SJCRH30 (cell line): Measurements from ENCODE around the gene PTH1R. TPM values are rescaled to one million over a fixed set of nuclear protein-coding genes. Genes with fewer than 3 reads are reported as not detected.

ENCODE experiments used
- DNase-seq, 2 experiments: peaks; one replicate each; pipeline ENCODE4 v3.0.0-alpha.2; 2015 to 2020
- H3K27ac ChIP-seq: fragments of 250-450 bp; sonication (Bioruptor Pico); 2 replicates; pipeline ENCODE4 v1.5.1; 2020; ENCODE audit warnings: mild to moderate bottlenecking, moderate library complexity
- H3K27me3 ChIP-seq: fragments of 250-450 bp; sonication (Bioruptor Pico); 2 replicates; pipeline ENCODE4 v1.5.1; 2020; ENCODE audit warnings: mild to moderate bottlenecking, moderate library complexity
- H3K36me3 ChIP-seq: fragments of 250-450 bp; sonication (Bioruptor Pico); 2 replicates; pipeline ENCODE4 v1.5.1; 2020; ENCODE audit warnings: mild to moderate bottlenecking, moderate library complexity
- H3K4me1 ChIP-seq: fragments of 250-450 bp; sonication (Bioruptor Pico); 2 replicates; pipeline ENCODE4 v1.5.1; 2020; ENCODE audit warnings: mild to moderate bottlenecking, moderate library complexity
- H3K4me3 ChIP-seq: fragments of 250-450 bp; sonication (Bioruptor Pico); 2 replicates; pipeline ENCODE4 v1.5.1; 2020; ENCODE audit warnings: mild to moderate bottlenecking, moderate library complexity
- H3K9me3 ChIP-seq: fragments of 250-450 bp; sonication (Bioruptor Pico); replicated peaks from 2 replicates; pipeline ENCODE4 v1.5.1; 2020; ENCODE audit warnings: mild to moderate bottlenecking, moderate library complexity
- total RNA-seq: library from RNA; depleted of rRNA; stranded (reverse); fragments of >200 nt; shearing (Covaris generic); gene quantifications from 2 replicates; pipeline ENCODE4 v1.2.3, GENCODE V29; 2014

Gene PTH1R
- total RNA-seq, 1 experiment from 2014 or later, result 6.7 TPM

DNA sequence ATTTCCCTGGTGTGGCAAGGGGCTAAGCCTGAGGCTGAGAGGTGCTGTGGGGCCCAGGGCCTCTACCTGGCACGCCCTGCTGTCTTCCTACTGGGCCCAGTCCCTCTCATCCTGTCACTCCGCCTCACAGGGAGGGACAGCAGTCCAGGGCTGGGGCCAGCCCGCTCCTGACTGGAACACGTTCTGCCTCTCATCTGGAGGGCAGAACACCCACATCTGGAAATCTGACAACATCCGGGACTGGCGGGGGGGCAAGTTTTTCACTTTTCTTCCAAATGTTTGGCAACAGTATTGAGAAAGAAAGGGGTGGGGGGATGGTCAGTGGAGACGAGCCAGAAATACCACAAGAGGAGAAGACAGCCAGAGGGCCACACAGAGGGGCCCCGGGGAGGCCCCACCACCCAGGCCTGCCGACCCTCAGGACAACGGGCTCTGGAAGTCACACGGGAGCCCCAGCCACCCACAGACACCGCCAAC is 12.5 kb upstream of the PTH1R start:
- Histone ChIP-seq H3K4me3 (no peak overlapping the region), H3K36me3 (no peaks in the 10 kb centered on the region), H3K9me3 (no peaks in the 10 kb centered on the region), H3K4me1 (no peaks in the 10 kb centered on the region), H3K27me3 (no peaks in the 10 kb centered on the region), H3K27ac (no peak overlapping the region)
- DNase-seq, result no peak

DNA sequence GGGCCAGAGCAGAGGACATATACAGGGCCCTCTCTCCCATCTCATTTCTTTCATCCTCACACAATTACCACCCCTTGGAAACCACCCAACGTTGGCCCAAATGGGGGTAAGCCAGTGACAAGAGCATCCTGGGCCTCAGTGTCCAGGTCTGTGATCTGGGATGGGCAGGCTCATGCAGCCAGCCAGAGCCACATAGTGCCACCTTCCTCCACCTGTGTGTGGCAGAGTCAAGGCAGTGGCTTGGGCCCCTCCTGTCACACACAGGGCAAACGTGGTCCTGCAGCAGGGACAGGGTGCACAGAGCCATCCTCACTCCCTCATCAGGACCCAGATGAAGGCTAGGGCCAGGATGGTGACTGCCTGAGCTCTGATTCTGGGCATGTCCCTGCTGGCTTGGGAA is 12.0 kb upstream of the PTH1R start:
- DNase-seq, result no peak
- Histone ChIP-seq H3K27me3 (no peaks in the 10 kb centered on the region), H3K4me3 (no peak overlapping the region), H3K27ac (no peak overlapping the region), H3K4me1 (no peaks in the 10 kb centered on the region), H3K9me3 (no peaks in the 10 kb centered on the region), H3K36me3 (no peaks in the 10 kb centered on the region)

DNA sequence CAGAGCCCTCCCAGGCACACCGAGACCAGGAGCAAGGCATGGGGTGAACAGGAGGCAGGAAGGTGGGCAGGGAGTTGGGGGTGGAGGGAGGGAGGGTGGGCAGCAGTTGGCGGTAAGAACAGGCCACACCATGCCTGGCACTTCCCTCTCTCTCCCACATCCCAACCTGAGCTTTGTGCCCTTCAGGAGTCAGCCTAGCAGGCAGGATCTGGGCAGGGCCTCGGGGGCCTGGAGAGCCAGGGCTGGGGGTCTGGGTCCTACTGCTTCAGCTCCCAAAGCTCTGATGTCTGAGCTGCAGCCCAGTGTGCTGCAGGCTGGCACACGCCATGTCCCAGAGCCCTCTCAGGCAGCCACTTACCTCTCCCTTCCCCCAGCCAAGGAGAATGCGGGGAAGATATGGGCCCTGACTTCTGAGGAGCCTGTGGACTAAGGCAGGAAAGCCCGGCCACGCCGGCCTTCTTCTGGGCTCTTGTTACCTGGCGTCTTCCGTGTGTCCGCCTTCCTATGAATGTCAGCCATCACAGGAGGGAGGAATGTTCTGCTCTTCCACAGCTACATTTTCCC is 11.4 kb upstream of the PTH1R start:
- Histone ChIP-seq H3K4me1 (no peaks in the 10 kb centered on the region), H3K27ac (no peak overlapping the region), H3K36me3 (no peaks in the 10 kb centered on the region), H3K4me3 (no peak overlapping the region), H3K27me3 (no peaks in the 10 kb centered on the region), H3K9me3 (no peaks in the 10 kb centered on the region)
- no peak for DNase-seq

DNA sequence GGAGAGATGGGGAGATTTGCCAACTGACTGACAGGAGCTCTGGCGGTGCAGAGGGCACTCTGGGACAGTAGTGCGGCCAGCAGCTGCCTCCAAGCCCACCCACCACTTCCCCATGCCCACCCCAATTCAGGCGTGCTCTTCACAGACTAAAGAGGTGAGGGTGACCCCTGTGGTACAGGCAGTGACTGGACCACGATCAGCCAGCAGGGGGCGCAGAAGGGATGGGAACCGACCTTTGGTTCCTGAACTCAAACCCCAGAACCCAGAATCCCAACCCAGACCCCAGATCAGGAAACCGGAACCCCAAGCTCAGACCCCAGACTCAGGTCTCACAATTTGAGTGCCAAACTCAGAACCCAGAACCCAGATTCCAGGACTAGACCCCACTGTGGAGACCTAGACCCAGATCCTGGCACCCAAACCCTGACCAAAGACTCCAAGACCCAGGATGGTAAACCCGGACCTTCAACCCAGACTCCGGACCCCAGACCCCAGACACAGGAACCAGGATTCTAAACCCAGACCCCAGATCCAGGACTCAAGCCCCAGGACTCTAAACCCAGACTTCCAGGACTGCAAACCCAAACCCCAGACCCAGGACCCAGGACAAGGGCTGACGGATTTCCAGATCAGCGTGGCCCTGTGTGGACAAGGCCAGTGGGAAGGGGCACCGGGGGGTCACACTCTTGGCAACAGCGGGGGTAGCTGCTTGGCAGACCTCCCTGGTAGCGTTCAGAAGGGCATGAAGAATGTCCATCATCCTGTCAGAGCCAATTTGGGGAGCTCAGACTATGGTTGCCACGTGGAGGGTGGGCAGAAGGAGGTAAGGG is 10.6 kb upstream of the PTH1R start:
- peak; percentile 63 to 75 for DNase-seq
- H3K4me3 ChIP-seq, result no peak overlapping the region
- no peaks in the 10 kb centered on the region for H3K36me3 ChIP-seq
- H3K4me1 ChIP-seq, result no peaks in the 10 kb centered on the region
- H3K27ac ChIP-seq, result no peak overlapping the region
- no peaks in the 10 kb centered on the region for H3K9me3 ChIP-seq
- no peaks in the 10 kb centered on the region for H3K27me3 ChIP-seq

DNA sequence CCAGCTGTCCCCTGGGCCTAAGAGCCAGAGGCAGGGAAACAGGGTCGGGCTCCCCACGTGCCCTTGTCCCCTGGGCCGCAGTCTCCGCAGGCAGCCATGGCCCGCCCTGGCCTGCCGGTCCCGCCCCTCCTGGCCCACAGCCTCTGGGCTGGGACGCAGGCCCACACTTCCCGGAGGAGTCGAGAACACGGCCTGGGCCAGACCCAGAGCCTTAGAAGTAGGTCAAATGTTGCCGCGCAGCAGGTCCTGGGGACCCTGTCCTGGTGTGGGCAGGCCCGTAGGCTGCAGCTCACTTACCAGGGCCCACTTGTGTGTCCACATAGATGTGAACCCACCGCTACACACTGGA is 10.0 kb upstream of the PTH1R start:
- Histone ChIP-seq H3K27ac (no peak overlapping the region), H3K4me3 (no peak overlapping the region), H3K4me1 (no peaks in the 10 kb centered on the region), H3K9me3 (no peaks in the 10 kb centered on the region), H3K36me3 (no peaks in the 10 kb centered on the region), H3K27me3 (no peaks in the 10 kb centered on the region)
- no peak for DNase-seq

DNA sequence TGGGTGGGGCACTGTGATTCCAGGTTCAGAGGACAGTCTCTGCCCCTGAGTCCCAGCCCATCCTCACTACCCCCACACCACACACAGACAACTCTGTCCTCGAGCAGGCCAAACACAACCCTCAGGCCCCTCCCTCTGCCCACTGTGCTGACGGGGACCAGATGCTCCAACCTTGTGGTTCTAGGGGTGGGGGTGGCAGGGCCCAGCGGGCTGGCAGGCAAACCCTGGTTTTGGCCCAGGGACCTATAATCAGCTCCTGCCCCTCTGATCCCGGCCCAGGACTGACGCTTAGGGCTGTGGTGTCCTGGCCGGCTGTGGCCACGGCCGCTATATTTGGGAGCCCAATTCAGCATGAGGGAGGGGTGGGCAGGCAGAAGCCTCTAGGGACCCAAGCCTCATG is 9.2 kb upstream of the PTH1R start:
- no peak for DNase-seq
- no peaks in the 10 kb centered on the region for H3K9me3 ChIP-seq
- no peaks in the 10 kb centered on the region for H3K27me3 ChIP-seq
- H3K27ac ChIP-seq, result no peak overlapping the region
- no peaks in the 10 kb centered on the region for H3K36me3 ChIP-seq
- no peaks in the 10 kb centered on the region for H3K4me1 ChIP-seq
- no peak overlapping the region for H3K4me3 ChIP-seq

DNA sequence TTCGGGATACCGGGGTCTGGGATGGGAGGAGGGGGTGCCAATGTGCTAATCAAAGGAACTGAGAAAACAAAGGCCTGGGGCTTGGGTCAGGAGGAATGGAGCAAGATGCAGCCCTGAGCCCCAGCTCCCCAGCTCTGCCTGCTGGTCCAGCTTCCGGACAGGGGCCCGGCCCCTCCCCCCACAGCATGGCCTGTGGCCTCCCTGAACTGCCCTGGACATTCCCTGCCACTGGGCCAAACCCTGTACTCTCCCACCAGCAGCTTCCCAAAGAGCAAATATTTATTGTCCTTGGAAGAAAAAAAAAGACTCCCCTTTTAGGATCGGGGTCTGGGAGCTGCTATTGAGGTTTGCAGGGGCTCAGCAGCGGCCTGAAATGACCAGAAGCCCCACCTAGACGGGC is 8.6 kb upstream of the PTH1R start:
- peaks cover 5% of the 10 kb centered on the region; the same call in 1 of the 2 replicates for H3K27me3 ChIP-seq
- no peaks in the 10 kb centered on the region for H3K9me3 ChIP-seq
- H3K4me3 ChIP-seq, result no peak overlapping the region
- peaks cover under 1% of the 10 kb centered on the region; the same call in 1 of the 2 replicates for H3K4me1 ChIP-seq
- no peak for DNase-seq
- no peaks in the 10 kb centered on the region for H3K36me3 ChIP-seq
- no peak overlapping the region for H3K27ac ChIP-seq

DNA sequence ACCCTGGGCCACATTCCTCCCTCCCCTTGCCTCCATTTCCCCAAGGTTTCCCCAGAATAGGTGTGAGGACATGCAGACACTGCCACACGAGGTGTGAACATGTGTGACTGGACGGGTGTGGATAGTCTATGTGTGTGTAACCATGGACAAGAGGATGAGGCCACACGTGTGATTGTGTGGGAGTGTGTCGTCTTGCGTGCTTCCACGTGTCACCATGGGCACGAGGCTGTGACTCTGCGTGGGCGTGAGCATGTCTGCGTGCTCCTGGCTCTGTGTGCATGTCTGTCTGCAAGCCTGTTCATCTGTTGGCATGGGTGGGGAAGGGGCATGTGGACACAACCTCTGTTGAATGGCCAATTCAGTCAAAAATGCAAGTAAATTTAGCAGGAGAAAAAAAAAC is 8.1 kb upstream of the PTH1R start:
- Histone ChIP-seq H3K9me3 (no peaks in the 10 kb centered on the region), H3K4me1 (peaks cover 6% of the 10 kb centered on the region; the same call in 1 of the 2 replicates), H3K4me3 (no peak overlapping the region), H3K27me3 (peaks cover 6% of the 10 kb centered on the region; the same call in 1 of the 2 replicates), H3K27ac (no peak overlapping the region), H3K36me3 (no peaks in the 10 kb centered on the region)
- DNase-seq, result no peak

DNA sequence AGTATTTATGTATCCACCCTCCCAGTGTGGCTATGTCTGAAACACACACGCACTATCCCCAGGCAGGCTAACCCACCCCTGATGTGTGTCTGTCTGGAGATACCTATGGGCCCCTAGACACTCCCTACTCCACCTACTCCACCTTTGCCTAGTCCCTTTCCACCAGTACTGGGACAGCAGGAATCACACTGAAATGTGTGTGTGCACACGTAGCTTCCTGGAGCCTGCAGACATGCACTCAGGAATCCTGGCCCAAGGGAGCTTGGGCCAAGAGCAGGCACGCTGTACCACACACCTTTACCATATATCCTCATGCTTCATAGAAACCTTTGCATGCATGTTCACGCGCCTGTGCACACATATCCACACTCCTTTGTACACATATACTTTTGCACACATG is 6.9 kb upstream of the PTH1R start:
- no peak overlapping the region for H3K27ac ChIP-seq
- no peaks in the 10 kb centered on the region for H3K9me3 ChIP-seq
- H3K4me1 ChIP-seq, result peaks cover 8% of the 10 kb centered on the region; the same call in 1 of the 2 replicates
- H3K36me3 ChIP-seq, result no peaks in the 10 kb centered on the region
- H3K27me3 ChIP-seq, result peaks cover 11% of the 10 kb centered on the region; the same call in 1 of the 2 replicates
- DNase-seq, result no peak
- H3K4me3 ChIP-seq, result no peak overlapping the region

DNA sequence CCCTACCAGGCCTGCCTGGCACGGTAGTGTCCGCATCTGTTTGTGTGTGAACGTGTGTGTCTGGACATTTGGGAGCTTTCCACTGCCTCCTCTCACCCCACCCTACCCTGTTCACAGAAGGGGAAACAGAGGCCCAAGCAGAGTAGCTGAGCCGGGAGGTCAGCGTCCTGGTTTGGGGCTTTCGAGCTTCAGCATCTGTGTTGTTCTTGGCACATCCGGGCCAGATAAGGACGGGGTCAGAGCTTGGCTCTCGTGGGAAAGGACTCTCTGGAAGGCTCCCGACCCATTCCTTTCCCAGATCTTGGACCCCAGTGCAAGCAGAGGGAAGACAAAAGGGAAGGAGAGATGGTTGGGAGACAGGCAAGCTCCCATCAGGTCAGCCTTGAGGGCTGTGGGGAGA is 6.3 kb upstream of the PTH1R start:
- no peaks in the 10 kb centered on the region for H3K9me3 ChIP-seq
- H3K27me3 ChIP-seq, result peaks cover 11% of the 10 kb centered on the region; the same call in 1 of the 2 replicates
- peaks cover 8% of the 10 kb centered on the region; the same call in 1 of the 2 replicates for H3K4me1 ChIP-seq
- no peak for DNase-seq
- no peak overlapping the region for H3K4me3 ChIP-seq
- no peaks in the 10 kb centered on the region for H3K36me3 ChIP-seq
- H3K27ac ChIP-seq, result no peak overlapping the region

DNA sequence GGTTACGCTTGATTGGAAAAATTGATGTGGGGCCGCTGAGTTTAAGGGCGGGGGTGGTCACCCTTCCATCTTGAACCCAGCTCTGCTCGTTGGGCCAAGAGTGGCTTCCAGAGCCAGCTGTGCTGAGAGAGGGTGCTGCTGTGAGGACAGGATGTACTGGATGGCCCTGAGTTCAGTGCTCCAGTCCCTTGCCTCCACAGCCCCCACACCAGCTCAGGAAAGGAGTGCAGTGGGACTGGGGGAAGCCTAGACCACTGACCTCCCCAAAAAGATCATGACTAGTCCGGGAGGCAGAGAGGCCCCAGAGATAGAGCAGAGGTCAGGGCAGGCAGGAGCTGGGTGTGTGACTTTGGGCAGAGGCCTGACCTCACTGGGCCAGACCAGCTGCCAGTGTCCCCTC is 4.0 kb upstream of the PTH1R start:
- Histone ChIP-seq H3K4me3 (no peak overlapping the region), H3K27me3 (peaks cover 11% of the 10 kb centered on the region; the same call in 1 of the 2 replicates), H3K36me3 (no peaks in the 10 kb centered on the region), H3K4me1 (peaks cover 8% of the 10 kb centered on the region; the same call in 1 of the 2 replicates), H3K27ac (no peak overlapping the region), H3K9me3 (no peaks in the 10 kb centered on the region)
- no peak for DNase-seq

DNA sequence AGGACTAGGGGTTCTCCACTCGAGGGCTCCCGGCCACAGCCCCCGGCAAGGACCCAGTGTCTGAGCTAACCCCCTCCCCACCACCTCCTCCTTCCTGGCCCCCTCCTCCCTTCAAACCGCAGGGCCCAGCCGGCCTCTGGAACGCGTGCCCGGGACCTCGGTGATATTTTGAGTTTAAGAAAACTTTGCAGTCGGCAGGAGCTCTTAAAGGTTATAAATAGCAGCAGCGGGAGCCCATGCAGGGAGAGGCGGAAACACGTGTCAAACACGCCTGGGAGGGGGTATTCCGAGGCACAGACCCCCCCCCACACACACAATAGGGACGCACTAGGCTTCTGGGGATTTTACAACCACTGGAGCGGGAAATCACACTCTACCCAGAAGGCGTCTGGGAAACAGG is 3.1 kb upstream of the PTH1R start:
- Histone ChIP-seq H3K27me3 (peaks cover 11% of the 10 kb centered on the region; the same call in 1 of the 2 replicates), H3K36me3 (no peaks in the 10 kb centered on the region), H3K9me3 (no peaks in the 10 kb centered on the region), H3K4me1 (peaks cover 8% of the 10 kb centered on the region; the same call in 1 of the 2 replicates), H3K4me3 (no peak overlapping the region), H3K27ac (no peak overlapping the region)
- DNase-seq, result no peak

DNA sequence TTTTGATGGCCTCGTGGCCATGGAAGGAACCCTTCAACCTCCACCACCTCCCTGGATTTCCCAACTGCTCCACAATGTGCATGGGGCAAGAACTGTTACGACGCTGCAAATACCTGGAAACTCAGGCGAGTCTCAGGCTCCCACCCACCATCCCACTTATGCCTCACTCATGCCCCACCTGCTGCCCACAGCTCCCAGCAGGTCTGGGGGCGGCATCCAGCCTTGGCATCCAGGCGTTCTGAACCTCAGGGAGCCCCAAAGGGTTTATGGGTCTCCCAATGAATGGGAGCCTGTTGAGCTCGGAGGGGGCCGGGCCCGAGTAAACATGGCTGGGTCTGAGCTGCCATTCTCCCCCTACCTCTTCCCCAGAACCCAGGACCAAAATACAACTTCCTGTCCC is 2.0 kb upstream of the PTH1R start:
- Histone ChIP-seq H3K4me1 (peaks cover 8% of the 10 kb centered on the region; the same call in 1 of the 2 replicates), H3K27me3 (peaks cover 11% of the 10 kb centered on the region; the same call in 1 of the 2 replicates), H3K27ac (no peak overlapping the region), H3K36me3 (no peaks in the 10 kb centered on the region), H3K9me3 (no peaks in the 10 kb centered on the region), H3K4me3 (no peak overlapping the region)
- DNase-seq, result no peak

DNA sequence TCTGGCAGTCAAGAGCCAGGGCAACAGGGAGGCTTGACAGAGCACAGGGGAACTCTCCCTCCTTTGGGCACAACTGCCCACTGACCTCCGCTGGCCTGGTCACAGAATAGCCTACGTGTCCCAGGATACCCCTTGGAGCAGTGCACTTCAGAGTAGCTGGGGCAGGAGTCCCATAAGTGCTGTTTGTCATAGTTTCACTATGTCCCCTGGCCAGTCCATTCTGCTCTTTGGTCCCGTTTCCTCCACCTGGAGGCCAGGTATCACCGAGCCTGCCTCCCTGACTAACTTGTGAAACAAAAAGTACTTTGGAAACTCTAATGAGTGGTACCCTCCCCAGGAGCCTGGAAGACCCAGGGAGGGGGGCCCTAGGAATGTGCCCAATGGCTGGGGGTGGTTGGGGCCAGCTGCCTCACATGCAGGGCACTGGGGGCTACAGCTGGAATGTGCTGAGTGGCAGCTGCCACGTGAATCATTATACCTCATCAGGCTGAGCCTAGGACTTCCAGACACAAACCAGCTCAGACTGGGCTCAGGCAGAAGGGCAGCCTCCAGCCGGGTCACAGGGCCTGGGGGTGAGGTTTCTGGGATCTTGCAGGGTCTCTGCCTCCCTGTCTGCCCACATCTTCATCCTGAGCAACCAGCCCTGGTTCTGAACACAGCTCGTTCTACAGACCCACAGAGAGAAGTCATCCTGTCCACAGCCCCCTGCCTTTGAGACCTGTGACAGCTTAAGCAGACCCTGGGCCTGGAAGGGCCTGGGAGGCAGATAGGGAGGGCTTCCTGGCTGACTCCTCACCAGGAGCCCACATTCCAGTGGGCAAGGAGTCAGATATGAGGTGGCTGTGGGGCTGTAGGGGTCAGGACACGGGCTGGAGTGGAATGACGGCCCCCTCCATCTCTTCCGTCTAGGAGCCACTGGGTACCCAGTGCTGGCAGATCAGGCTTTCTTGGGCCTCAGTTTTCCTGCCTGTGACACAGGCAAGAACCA is 914 bp upstream of the PTH1R start:
- Histone ChIP-seq H3K27me3 (peaks cover 14% of the 10 kb centered on the region; the same call in 1 of the 2 replicates), H3K4me1 (peaks cover 8% of the 10 kb centered on the region; the same call in 1 of the 2 replicates), H3K27ac (no peak overlapping the region), H3K4me3 (no peak overlapping the region), H3K9me3 (no peaks in the 10 kb centered on the region), H3K36me3 (no peaks in the 10 kb centered on the region)
- DNase-seq, result no peak
